ENCODE measurements around the gene NSRP1. TPM values are rescaled to one million over a fixed set of nuclear protein-coding genes. Genes with fewer than 3 reads are reported as not detected.

NSRP1 gene
- total RNA-seq, 1 donor from 2014 or later = 17.4 TPM

- no peak for DNase-seq (ENCODE audit: extremely low spot score in 2 of 2)
- Histone ChIP-seq H3K27ac (no peak overlapping the region), H3K9me3 (no peaks in the 10 kb centered on the region), H3K36me3 (no peaks in the 10 kb centered on the region), H3K4me1 (no peaks in the 10 kb centered on the region), H3K27me3 (no peaks in the 10 kb centered on the region), H3K4me3 (no peak overlapping the region)
- TF ChIP-seq CTCF (IDR thresholded peaks at IDR 0.05) = no peak
- TF ChIP-seq POLR2A (IDR thresholded peaks at IDR 0.05) = no peak
- TF ChIP-seq POLR2AphosphoS5 (IDR thresholded peaks at IDR 0.05; ENCODE audit: insufficient read depth in 1 of 2, low read depth in 1 of 2) = no peak
- intact Hi-C loops (cut with DNase I) = no loop called here
Measured at GRCh38 chr17:30092886-30093285, 23.7 kb upstream of the NSRP1 start.

- no peak overlapping the region for H3K4me3 ChIP-seq
- no peaks in the 10 kb centered on the region for H3K4me1 ChIP-seq
- no peaks in the 10 kb centered on the region for H3K27me3 ChIP-seq
- H3K36me3 ChIP-seq = no peaks in the 10 kb centered on the region
- no peaks in the 10 kb centered on the region for H3K9me3 ChIP-seq
- DNase-seq (ENCODE audit: extremely low spot score in 2 of 2) = no peak
- intact Hi-C loops (cut with DNase I) = no loop called here
- H3K27ac ChIP-seq = no peak overlapping the region
- TF ChIP-seq POLR2A (IDR thresholded peaks at IDR 0.05) = no peak
- no peak for TF ChIP-seq POLR2AphosphoS5 (IDR thresholded peaks at IDR 0.05; ENCODE audit: insufficient read depth in 1 of 2, low read depth in 1 of 2)
- TF ChIP-seq CTCF (IDR thresholded peaks at IDR 0.05) = peak; percentile 73 to 80 (median 76)
Measured at GRCh38 chr17:30093463-30094147, 23.0 kb upstream of the NSRP1 start.

- Histone ChIP-seq H3K36me3 (no peaks in the 10 kb centered on the region), H3K27ac (no peak overlapping the region), H3K27me3 (no peaks in the 10 kb centered on the region), H3K4me1 (no peaks in the 10 kb centered on the region), H3K9me3 (no peaks in the 10 kb centered on the region), H3K4me3 (no peak overlapping the region)
- DNase-seq (ENCODE audit: extremely low spot score in 2 of 2) = no peak
- intact Hi-C loops (cut with DNase I) = no loop called here
- TF ChIP-seq POLR2AphosphoS5 (IDR thresholded peaks at IDR 0.05; ENCODE audit: insufficient read depth in 1 of 2, low read depth in 1 of 2) (no peak), CTCF (IDR thresholded peaks at IDR 0.05) (no peak), POLR2A (IDR thresholded peaks at IDR 0.05) (no peak)
Measured at GRCh38 chr17:30095507-30096244, 20.9 kb upstream of the NSRP1 start.

GRCh38 chr17:30101686-30102390, 14.8 kb upstream of the NSRP1 start:
- Histone ChIP-seq H3K27ac (no peak overlapping the region), H3K27me3 (no peaks in the 10 kb centered on the region), H3K4me1 (peaks cover 6% of the 10 kb centered on the region), H3K36me3 (no peaks in the 10 kb centered on the region), H3K9me3 (no peaks in the 10 kb centered on the region), H3K4me3 (no peak overlapping the region)
- intact Hi-C loops (cut with DNase I) = no loop called here
- no peak for DNase-seq (ENCODE audit: extremely low spot score in 2 of 2)
- TF ChIP-seq CTCF (IDR thresholded peaks at IDR 0.05) = no peak
- no peak for TF ChIP-seq POLR2AphosphoS5 (IDR thresholded peaks at IDR 0.05; ENCODE audit: insufficient read depth in 1 of 2, low read depth in 1 of 2)
- TF ChIP-seq POLR2A (IDR thresholded peaks at IDR 0.05) = no peak
